SU-DHL-6 (cell line): ENCODE data around the gene CBS.

Experiments
- H2AFZ ChIP-seq: fragments of 200-600 bp; sonication (generic); 2 replicates; pipeline ENCODE4 v1.6.1; 2014; ENCODE audit warnings: low read depth, mild to moderate bottlenecking, moderate library complexity, mixed read lengths, antibody characterized with exemption, low read length; ENCODE audit not compliant: severe bottlenecking
- H3F3A ChIP-seq: fragments of 200-600 bp; shearing (Covaris generic); 2 replicates; pipeline ENCODE4 v1.6.0; 2016; ENCODE audit warnings: antibody characterized with exemption, mild to moderate bottlenecking; ENCODE audit not compliant: insufficient read depth
- H3K27ac ChIP-seq: fragments of 200-600 bp; sonication (generic); 2 replicates; pipeline ENCODE4 v1.5.1; 2016; ENCODE audit warnings: low read depth, mild to moderate bottlenecking, low read length, moderate library complexity, mixed read lengths
- H3K27me3 ChIP-seq: fragments of 200-600 bp; sonication (generic), shearing (Covaris generic); 2 replicates; pipeline ENCODE4 v1.6.0; 2014; ENCODE audit warnings: mild to moderate bottlenecking, low read length
- H3K36me3 ChIP-seq: fragments of 200-600 bp; sonication (generic); 2 replicates; pipeline ENCODE4 v1.6.1; 2014; ENCODE audit warnings: mild to moderate bottlenecking, low read length, mixed read lengths
- H3K4me2 ChIP-seq: fragments of 300-600, 200-600 bp; shearing (Covaris generic), sonication (generic); 2 replicates; pipeline ENCODE4 v1.6.0; 2014; ENCODE audit warnings: low read length, low read depth, mild to moderate bottlenecking; ENCODE audit not compliant: poor library complexity, severe bottlenecking
- H3K4me3 ChIP-seq: fragments of 200-600 bp; sonication (generic); 2 replicates; pipeline ENCODE4 v1.5.1; 2014; ENCODE audit warnings: antibody characterized with exemption, low read length, mild to moderate bottlenecking, mixed read lengths; ENCODE audit not compliant: insufficient read depth, poor library complexity, severe bottlenecking
- H3K79me2 ChIP-seq: fragments of 200-600 bp; sonication (generic); 2 replicates; pipeline ENCODE4 v1.6.1; 2014; ENCODE audit warnings: mild to moderate bottlenecking, low read length, moderate library complexity; ENCODE audit not compliant: insufficient read depth
- H3K9ac ChIP-seq: fragments of 200-600 bp; sonication (generic); 2 replicates; pipeline ENCODE4 v1.7.0; 2014; ENCODE audit warnings: mild to moderate bottlenecking, low read length
- H3K9me2 ChIP-seq: fragments of 200-600 bp; sonication (generic); replicated peaks from 2 replicates; pipeline ENCODE4 v1.6.1; 2014; ENCODE audit warnings: low read length; ENCODE audit not compliant: insufficient read depth
- H3K9me3 ChIP-seq: fragments of 200-600 bp; sonication (generic); 2 replicates; pipeline ENCODE4 v1.6.1; 2014; ENCODE audit warnings: low read length, mixed read lengths; ENCODE audit not compliant: insufficient read depth
- H4K20me1 ChIP-seq: fragments of 200-600 bp; sonication (generic); 2 replicates; pipeline ENCODE4 v1.6.1; 2014; ENCODE audit warnings: low read depth, mild to moderate bottlenecking, antibody characterized with exemption, low read length, moderate library complexity, mixed read lengths
- EZH2phosphoT487 ChIP-seq: fragments of 200-600 bp; sonication (generic), shearing (Covaris generic); conservative IDR thresholded peaks from 2 replicates; pipeline ENCODE4 v1.6.1; 2018; ENCODE audit warnings: mild to moderate bottlenecking, antibody characterized with exemption, low read length, moderate library complexity, mixed read lengths
- TF ChIP-seq, protein P1 (sequence below): fragments of 200-600 bp; sonication (generic); IDR thresholded peaks from one replicate; pipeline ENCODE4 v1.5.1; 2017; ENCODE audit warnings: antibody characterized with exemption, mild to moderate bottlenecking, low read length, moderate library complexity; ENCODE audit not compliant: insufficient read depth, poor library complexity, severe bottlenecking

The CBS gene

DNA sequence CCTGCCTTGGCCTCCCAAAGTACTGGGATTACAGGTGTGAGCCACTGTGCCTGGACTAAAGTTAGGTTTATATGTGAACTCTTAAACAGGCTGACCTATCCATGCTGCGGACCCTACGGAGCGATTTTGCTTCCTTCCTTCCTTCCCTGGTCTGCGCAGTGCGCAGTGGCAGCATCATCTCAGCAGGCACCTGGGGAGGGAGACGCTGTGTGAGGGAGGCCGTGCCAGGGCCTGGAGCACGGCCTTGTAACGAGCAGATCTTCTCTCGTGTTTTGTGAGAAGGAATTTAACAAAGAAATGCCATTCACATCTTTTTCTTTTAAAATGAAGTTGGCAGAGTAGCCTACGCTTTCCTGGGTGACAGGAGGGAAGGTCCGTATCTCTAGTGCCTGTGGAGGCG lies 55.5 kb downstream of the CBS start:
- H3K9me2 ChIP-seq: no peaks in the 10 kb centered on the region
- H3F3A ChIP-seq: no peaks in the 10 kb centered on the region
- H3K79me2 ChIP-seq: no peaks in the 10 kb centered on the region
- H3K4me2 ChIP-seq: no peak overlapping the region
- no peak for TF ChIP-seq EZH2phosphoT487
- TF ChIP-seq, protein P1, sequence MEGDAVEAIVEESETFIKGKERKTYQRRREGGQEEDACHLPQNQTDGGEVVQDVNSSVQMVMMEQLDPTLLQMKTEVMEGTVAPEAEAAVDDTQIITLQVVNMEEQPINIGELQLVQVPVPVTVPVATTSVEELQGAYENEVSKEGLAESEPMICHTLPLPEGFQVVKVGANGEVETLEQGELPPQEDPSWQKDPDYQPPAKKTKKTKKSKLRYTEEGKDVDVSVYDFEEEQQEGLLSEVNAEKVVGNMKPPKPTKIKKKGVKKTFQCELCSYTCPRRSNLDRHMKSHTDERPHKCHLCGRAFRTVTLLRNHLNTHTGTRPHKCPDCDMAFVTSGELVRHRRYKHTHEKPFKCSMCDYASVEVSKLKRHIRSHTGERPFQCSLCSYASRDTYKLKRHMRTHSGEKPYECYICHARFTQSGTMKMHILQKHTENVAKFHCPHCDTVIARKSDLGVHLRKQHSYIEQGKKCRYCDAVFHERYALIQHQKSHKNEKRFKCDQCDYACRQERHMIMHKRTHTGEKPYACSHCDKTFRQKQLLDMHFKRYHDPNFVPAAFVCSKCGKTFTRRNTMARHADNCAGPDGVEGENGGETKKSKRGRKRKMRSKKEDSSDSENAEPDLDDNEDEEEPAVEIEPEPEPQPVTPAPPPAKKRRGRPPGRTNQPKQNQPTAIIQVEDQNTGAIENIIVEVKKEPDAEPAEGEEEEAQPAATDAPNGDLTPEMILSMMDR: no peak
- H3K9me3 ChIP-seq: no peaks in the 10 kb centered on the region
- H3K4me3 ChIP-seq: no peak overlapping the region
- no peaks in the 10 kb centered on the region for H3K27me3 ChIP-seq
- no peaks in the 10 kb centered on the region for H4K20me1 ChIP-seq
- H3K9ac ChIP-seq: no peak overlapping the region
- H3K36me3 ChIP-seq: no peaks in the 10 kb centered on the region
- H3K27ac ChIP-seq: no peak overlapping the region
- H2AFZ ChIP-seq: no peak overlapping the region

DNA sequence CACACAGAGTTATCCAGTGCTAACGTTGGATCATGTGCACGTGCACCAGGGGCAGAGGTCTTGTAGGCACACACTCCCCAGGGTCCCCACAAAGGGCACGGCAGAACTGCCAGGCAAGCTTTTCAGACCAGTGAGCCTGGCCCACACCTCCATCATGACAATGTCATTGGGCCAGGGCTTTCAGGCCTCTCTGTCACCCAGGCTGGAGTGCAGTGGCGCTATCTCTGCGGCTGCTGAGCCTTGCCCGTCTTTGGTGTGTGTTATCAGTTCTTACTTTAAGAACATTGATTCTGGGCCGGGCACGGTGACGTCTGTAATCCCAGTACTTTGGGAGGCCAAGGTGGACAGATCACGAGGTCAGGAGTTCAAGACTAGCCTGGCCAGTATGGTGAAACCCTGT lies 57.1 kb downstream of the CBS start:
- H3K9me3 ChIP-seq: no peaks in the 10 kb centered on the region
- H3K36me3 ChIP-seq: no peaks in the 10 kb centered on the region
- no peak overlapping the region for H2AFZ ChIP-seq
- no peaks in the 10 kb centered on the region for H4K20me1 ChIP-seq
- no peak overlapping the region for H3K4me3 ChIP-seq
- H3K79me2 ChIP-seq: no peaks in the 10 kb centered on the region
- H3F3A ChIP-seq: no peaks in the 10 kb centered on the region
- H3K4me2 ChIP-seq: no peak overlapping the region
- no peak overlapping the region for H3K9ac ChIP-seq
- H3K9me2 ChIP-seq: no peaks in the 10 kb centered on the region
- no peak for TF ChIP-seq EZH2phosphoT487
- TF ChIP-seq, protein P1: no peak
- no peaks in the 10 kb centered on the region for H3K27me3 ChIP-seq
- H3K27ac ChIP-seq: no peak overlapping the region

DNA sequence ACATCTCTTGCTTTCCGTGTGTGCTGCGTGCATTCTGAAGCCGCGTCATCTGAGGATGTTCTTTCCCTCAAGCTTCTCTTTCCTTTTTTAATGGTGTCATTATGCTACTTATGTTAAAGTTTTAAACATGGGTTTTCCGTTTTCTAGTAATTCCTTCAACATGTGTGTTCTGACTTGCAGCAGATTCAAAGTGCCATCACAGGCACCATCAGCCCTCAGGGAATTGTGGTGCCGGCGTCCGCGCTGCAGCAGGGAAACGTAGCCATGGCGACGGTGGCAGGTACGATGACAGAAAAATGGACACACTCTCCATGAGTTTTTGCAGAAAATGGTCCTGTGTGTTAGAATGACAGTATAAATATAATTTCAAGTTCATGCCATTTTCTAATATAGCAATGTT lies 58.9 kb downstream of the CBS start:
- no peak for TF ChIP-seq EZH2phosphoT487
- TF ChIP-seq, protein P1: no peak
- no peak overlapping the region for H3K27ac ChIP-seq
- H3K4me2 ChIP-seq: no peak overlapping the region
- no peaks in the 10 kb centered on the region for H3K79me2 ChIP-seq
- H3F3A ChIP-seq: no peaks in the 10 kb centered on the region
- H3K4me3 ChIP-seq: no peak overlapping the region
- no peak overlapping the region for H2AFZ ChIP-seq
- no peaks in the 10 kb centered on the region for H3K27me3 ChIP-seq
- H4K20me1 ChIP-seq: no peaks in the 10 kb centered on the region
- H3K9me2 ChIP-seq: no peaks in the 10 kb centered on the region
- H3K36me3 ChIP-seq: no peaks in the 10 kb centered on the region
- no peak overlapping the region for H3K9ac ChIP-seq
- H3K9me3 ChIP-seq: no peaks in the 10 kb centered on the region
